ENCODE data around the gene MDFIC. TPM values are rescaled to one million over a fixed set of nuclear protein-coding genes. Genes with fewer than 3 reads are reported as not detected.

MDFIC gene
- polyA plus RNA-seq, 1 of the 3 experiments (the other 2 are of a cell fraction), result 2.8 TPM

- TF ChIP-seq POLR2AphosphoS5 (IDR thresholded peaks at IDR 0.05; ENCODE audit: low read depth, low read length), result peak; percentile 74
- TF ChIP-seq JUND (IDR thresholded peaks at IDR 0.05), result peak; percentile 99
- TF ChIP-seq RXRA (IDR thresholded peaks at IDR 0.05; ENCODE audit: borderline replicate concordance, low read depth), result peak; percentile 58; the same call in 1 of the 2 replicates
- peak; percentile 61 for TF ChIP-seq NFIC (IDR thresholded peaks at IDR 0.05; ENCODE audit: borderline replicate concordance)
- peak; percentile 64 for TF ChIP-seq TEAD4 (IDR thresholded peaks at IDR 0.05; ENCODE audit: borderline replicate concordance, insufficient read depth)
- no peak for TF ChIP-seq REST (IDR thresholded peaks at IDR 0.05; ENCODE audit: low read depth, low read length)
- TF ChIP-seq FOXM1 (IDR thresholded peaks at IDR 0.05; ENCODE audit: low read depth), result 0 out of 2 replicates have a peak, but pooled peaks have one; percentile 37
- peak; percentile 40 to 93 for TF ChIP-seq EP300 (IDR thresholded peaks at IDR 0.05; ENCODE audit: borderline replicate concordance in 1 of 2, low read depth in 1 of 2, low read length in 1 of 2)
- no peak for TF ChIP-seq MAX (IDR thresholded peaks at IDR 0.05; ENCODE audit: low read depth)
- peak; percentile 10; the same call in 1 of the 2 replicates for TF ChIP-seq GABPA (IDR thresholded peaks at IDR 0.05; ENCODE audit: low read depth)
- peak; percentile 99 for TF ChIP-seq FOSL2 (IDR thresholded peaks at IDR 0.05; ENCODE audit: borderline replicate concordance, low read depth)
Measured at GRCh38 chr7:114889646-114890285, 32.1 kb upstream of the MDFIC start (continued).

GRCh38 chr7:114890561-114890960 is 31.3 kb upstream of the MDFIC start:
- no peak overlapping the region for H3K4me2 ChIP-seq
- no peak overlapping the region for H3K4me3 ChIP-seq (ENCODE audit: low read depth in 2 of 2, low read length in 1 of 2)
- H3K9me3 ChIP-seq, result no peaks in the 10 kb centered on the region
- 0 out of 4 replicates have a peak, but pooled peaks cover 0 to 3% of the 10 kb centered on the region in 2 experiments for H3K4me1 ChIP-seq (ENCODE audit: control insufficient read depth in 1 of 2, insufficient read depth in 2 of 2, low read depth in 1 of 2, low read length in 1 of 2)
- TF ChIP-seq FOXM1 (IDR thresholded peaks at IDR 0.05; ENCODE audit: low read depth) (no peak), TAF1 (IDR thresholded peaks at IDR 0.05; ENCODE audit: borderline replicate concordance, low read depth, low read length) (no peak), NFIC (IDR thresholded peaks at IDR 0.05; ENCODE audit: borderline replicate concordance) (no peak), POLR2AphosphoS5 (IDR thresholded peaks at IDR 0.05; ENCODE audit: low read depth, low read length) (no peak), FOXJ3 (CRISPR knock-in tag; IDR thresholded peaks at IDR 0.05) (no peak), CHD2 (IDR thresholded peaks at IDR 0.05; ENCODE audit: low read length, partially characterized antibody) (no peak), REST (IDR thresholded peaks at IDR 0.05; ENCODE audit: low read depth, low read length) (no peak), IRF3 (IDR thresholded peaks at IDR 0.05; ENCODE audit: low read depth, low read length) (no peak), SMC3 (IDR thresholded peaks at IDR 0.05; ENCODE audit: low read depth, low read length) (no peak), RFX5 (IDR thresholded peaks at IDR 0.05; ENCODE audit: low read length) (no peak), ZBTB33 (IDR thresholded peaks at IDR 0.05; ENCODE audit: borderline replicate concordance, low read depth) (no peak), RCOR1 (IDR thresholded peaks at IDR 0.05; ENCODE audit: low read length) (no peak), EZH2phosphoT487 (IDR thresholded peaks at IDR 0.05; ENCODE audit: borderline replicate concordance, low read depth) (no peak)
- no peaks in the 10 kb centered on the region for H3K79me2 ChIP-seq (ENCODE audit: insufficient read depth)
- WGBS (ENCODE audit: low lambda C conversion rate), result 32% methylated on average over 4 of the region's 4 CpGs
- no peak overlapping the region for H3K27ac ChIP-seq (ENCODE audit: low read depth in 2 of 2, low read length in 1 of 2)
- H3K36me3 ChIP-seq (replicated peaks in 1 of 2; ENCODE audit: control insufficient read depth in 1 of 2, insufficient read depth in 2 of 2, low read length in 1 of 2), result no peaks in the 10 kb centered on the region
- no peak overlapping the region for H3K9ac ChIP-seq
- H3K27me3 ChIP-seq (ENCODE audit: insufficient read depth), result no peaks in the 10 kb centered on the region
- DNase-seq, result no peak
- peaks cover 4% of the 10 kb centered on the region for H3F3A ChIP-seq (replicated peaks; ENCODE audit: insufficient read depth)
- H3K9me2 ChIP-seq, result no peaks in the 10 kb centered on the region
- no peak overlapping the region for H2AFZ ChIP-seq (ENCODE audit: low read depth)
- POLR2A ChIA-PET, result no interaction called here
- CTCF ChIA-PET, result no interaction called here
- no peaks in the 10 kb centered on the region for H4K20me1 ChIP-seq (ENCODE audit: insufficient read depth)
